GM12874 (cell line): ENCODE data around the gene GYG2.

ENCODE experiments used
- TF ChIP-seq, protein P1 (sequence below): IDR thresholded peaks from 2 replicates; pipeline ENCODE4 v1.5.1; 2011; ENCODE audit warnings: low read depth, mild to moderate bottlenecking, control low read depth, low read length, moderate library complexity; ENCODE audit not compliant: insufficient read depth

Gene GYG2

DNA sequence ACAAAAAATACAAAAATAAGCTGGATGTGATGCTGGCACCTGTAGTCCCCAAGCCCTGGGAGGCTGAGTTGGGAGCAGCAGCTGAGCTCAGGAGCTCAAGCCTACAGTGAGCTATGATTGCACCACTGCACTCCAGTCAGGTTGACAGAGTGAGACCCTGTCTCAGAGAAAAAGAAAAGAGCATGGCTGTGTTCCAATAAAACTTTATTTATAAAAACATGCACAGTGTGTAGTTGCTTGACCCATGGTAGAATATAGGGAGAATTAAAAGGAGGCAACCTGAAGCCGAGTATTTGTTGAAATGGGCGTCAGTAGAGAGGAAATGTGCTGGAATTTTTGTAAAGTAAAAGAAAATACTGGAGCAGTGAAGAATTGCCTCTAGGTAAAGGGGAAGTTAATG, 27.0 kb downstream of the GYG2 start:
- TF ChIP-seq, protein P1, sequence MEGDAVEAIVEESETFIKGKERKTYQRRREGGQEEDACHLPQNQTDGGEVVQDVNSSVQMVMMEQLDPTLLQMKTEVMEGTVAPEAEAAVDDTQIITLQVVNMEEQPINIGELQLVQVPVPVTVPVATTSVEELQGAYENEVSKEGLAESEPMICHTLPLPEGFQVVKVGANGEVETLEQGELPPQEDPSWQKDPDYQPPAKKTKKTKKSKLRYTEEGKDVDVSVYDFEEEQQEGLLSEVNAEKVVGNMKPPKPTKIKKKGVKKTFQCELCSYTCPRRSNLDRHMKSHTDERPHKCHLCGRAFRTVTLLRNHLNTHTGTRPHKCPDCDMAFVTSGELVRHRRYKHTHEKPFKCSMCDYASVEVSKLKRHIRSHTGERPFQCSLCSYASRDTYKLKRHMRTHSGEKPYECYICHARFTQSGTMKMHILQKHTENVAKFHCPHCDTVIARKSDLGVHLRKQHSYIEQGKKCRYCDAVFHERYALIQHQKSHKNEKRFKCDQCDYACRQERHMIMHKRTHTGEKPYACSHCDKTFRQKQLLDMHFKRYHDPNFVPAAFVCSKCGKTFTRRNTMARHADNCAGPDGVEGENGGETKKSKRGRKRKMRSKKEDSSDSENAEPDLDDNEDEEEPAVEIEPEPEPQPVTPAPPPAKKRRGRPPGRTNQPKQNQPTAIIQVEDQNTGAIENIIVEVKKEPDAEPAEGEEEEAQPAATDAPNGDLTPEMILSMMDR, result no peak

- TF ChIP-seq, protein P1, result no peak
Measured at GRCh38 chrX:2857566-2857965, 28.8 kb downstream of the GYG2 start.

- TF ChIP-seq, protein P1, result no peak
Measured at GRCh38 chrX:2859197-2859797, 30.6 kb downstream of the GYG2 start.

DNA sequence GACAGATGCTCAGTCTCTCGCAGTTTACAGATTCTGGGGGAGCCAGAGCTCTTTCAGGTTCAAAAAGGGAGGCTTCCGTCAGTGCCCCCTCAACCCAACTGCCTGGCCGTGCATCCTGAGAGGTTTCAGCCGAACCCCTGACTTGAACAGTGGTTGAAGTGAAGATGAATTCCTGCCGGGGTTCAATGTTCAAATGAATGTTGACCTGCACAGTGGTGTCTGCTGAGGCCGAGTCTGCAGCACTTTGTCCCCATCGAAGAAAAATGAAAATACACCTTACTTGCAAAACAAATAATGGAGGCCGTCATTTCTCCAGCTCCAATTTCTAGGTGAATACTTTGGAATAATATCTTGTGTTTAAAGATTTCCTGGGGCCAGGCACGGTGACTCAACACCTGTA, 33.7 kb downstream of the GYG2 start:
- TF ChIP-seq, protein P1, result no peak

- TF ChIP-seq, protein P1, result no peak
Measured at GRCh38 chrX:2863646-2864045, 34.9 kb downstream of the GYG2 start.

DNA sequence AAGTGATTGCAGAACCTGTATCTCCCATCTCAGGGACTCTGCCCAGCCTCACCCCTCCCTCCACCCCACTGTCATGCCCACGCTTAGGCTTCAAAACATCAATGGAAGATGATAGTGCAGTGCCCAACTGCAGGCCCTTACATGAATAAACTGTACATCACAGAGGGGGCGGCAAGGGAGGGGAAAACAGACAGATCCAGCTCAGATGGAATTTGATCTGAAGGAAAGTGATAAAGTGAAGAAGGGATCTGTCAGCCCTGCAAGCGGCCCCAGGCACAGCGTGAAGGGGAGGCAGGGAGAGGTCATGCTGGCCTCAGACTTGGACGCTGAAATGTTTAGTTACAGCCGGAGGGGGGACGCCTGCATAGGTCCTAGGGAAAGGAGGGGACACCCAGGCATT, 38.5 kb downstream of the GYG2 start:
- TF ChIP-seq, protein P1, result no peak

- TF ChIP-seq, protein P1, result no peak
Measured at GRCh38 chrX:2870650-2871049, 41.9 kb downstream of the GYG2 start.
